Activated CD8-positive, alpha-beta memory T cell treated with anti-CD3 and anti-CD28 coated beads, Interleukin-2, amount 50 U/mL, for 1 hour (primary cell): ENCODE results near the gene PIP4K2A.

Experiments
- DNase-seq: peaks from one replicate; pipeline ENCODE4 v3.0.0-alpha.2; 2020; ENCODE audit errors: extremely low read depth

Gene PIP4K2A

DNA sequence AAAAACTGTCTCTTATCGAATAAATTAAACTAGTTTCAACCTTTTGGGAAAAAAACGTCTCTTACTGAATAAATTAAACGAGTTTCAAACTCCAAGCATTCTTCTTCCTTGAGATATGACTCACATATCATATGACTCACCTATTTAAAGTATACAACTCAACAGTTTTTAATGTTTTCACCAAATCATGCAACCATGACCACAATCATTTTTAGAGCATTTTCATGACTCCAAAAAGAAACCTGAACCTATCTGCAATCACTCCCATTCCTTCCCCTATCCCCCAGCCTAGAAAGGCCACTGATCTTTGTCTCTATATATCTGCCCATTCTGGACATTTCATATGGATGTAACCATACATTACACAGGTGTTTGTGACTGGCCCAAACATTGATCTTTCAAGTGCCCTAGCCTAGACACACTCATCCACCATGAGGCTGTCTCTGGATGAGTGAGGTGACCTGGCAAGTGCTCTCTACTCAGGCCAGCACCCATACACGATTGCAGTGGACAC, 115.3 kb downstream of the PIP4K2A start:
- no peak for DNase-seq

DNA sequence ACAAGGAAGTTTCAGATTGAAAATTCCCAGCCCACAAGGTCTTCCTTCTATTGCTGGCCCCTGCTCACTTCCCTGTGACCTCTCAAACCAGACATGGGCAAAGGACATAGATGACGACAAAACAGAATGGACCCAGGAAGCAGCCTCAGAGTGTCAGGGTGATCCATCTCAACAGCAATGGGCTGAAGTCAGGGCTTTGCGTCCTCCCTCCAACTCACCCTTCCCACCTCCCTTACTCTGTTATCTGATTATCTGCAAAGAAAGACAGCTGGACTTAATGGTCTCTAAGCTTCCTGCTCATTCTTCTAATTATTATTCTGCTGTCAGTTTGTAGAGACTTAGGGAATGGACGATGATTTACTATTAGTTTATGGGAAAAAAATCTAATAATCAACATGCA, 115.9 kb downstream of the PIP4K2A start:
- DNase-seq: no peak

DNA sequence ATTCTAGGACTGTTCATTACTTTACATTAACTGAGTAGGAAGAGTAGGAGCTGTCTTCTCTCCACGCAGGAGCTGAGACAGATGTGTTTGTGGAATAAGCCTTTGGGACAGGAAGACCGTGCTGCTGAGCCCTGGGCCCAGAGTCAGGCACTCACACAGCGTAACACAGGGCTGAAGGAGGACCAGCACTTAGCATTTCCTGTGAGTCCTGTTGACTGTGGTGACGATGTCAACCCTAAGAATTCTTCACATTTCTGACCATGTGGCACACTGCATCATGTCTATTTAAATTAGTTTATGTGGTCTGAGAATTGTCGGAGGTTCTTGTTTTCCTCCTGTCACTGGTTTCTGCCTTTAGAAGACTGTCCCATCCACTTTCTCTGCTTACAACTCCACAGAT, 117.2 kb downstream of the PIP4K2A start:
- no peak for DNase-seq

DNA sequence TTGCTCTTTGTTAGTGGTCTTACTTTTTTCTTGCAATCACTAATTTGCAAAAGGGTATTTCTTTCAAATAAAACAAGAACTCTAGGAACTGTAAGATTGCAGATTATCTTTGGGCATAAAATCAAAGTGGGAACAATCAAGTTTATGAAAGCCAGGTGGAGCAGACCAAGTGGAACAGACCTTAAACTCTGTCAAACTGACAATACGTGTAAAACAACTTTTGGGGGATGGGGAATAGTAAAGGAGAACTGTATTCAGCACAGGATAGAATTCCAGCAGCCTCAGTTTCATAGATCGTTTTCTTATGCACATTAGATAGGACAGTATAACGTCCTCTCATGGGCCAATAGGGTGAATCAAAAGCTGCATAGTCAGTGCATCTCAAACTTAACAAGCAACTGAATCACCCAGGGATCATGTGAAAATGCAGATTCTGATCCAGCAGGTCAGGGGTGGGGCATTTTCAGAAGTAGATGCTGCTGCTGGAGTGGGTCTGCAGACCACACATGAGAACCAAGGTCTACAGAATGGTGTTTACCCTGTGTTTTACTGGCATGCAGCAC, 120.7 kb downstream of the PIP4K2A start:
- DNase-seq: no peak

DNA sequence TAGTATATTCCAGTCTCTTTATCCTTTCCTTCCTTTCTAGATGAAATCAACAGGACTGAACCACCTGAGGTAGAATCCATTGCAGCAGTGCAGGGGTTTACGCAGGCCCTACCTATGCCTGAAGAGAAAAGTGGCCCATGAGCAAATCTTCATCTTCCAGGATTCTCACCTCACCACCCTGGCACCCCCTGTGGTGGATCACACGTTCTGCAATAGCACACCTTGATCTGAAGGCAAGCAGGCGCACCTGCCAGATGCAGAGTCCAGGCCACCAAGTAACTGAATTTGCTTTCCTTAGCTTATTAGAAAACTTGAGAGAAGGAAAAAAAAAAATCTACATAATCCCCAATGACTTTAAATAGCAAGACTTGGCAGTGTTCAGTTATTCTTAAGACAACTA, 121.4 kb downstream of the PIP4K2A start:
- no peak for DNase-seq

DNA sequence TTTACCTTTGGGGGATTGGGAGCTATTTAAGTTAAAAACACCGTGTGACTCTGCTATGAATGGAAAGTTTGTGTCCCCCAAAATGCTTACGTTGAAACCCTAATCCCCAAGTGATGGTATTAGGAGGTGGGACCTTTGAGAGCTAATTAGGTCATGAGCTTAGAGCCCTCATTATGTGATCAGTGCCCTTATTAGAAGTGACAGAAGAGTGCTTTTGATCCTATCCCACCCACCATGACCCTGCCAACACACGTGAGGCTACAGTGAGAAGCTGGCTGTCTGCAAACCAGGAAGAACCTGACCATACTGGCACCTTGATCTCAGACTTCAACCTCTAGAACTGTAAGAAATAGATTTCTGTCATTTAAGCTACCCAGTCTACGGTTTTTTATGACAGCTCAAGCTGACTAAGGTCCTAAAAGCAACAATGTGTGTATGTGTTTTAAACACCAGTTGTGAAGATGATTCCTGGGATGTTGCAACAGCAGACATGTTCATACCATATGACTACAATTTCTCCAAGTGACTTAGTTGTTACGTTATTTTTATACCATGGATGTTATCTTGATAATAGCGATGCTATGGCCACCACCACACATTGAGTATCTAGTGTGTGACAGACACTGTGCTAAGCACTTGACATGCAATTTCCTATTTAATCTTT, 124.4 kb downstream of the PIP4K2A start:
- DNase-seq: no peak

DNA sequence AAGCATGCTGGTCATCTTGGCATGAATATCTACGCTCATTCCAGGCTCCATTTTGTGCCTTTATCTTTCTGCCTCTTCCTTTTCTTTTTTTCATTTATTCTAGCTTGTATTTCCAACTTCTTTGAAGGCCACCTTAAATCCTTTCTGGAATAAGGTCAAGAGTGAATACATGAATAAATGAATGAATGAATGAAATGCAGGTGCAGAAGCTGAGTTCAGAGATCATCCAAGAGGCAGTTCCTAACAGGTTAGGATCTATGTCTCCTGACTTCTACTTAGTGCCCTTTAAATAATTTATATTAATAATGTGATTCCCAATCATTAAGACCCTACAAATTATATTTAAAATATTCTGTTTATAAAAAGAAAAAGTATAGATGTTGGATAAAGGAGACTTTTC, 125.9 kb downstream of the PIP4K2A start:
- no peak for DNase-seq

DNA sequence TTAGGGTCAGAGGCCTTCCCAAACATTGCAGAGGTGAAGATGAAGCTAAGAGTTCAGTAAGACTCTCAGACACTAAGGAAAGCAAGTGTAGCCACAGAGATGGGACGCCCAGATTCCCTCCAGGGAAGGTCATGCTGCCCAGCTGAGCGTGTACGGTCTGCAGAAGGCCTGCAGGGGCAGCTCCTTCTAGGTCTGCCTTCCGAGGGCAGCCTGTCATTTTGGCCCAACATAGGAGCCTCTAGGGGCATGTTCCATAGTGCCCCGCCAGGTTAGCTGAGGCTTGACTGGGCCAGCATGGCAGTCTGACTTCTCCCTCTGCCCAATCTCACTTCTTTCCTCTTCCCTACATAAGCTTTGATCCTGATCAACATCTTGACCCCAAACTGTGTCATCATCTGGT, 130.7 kb downstream of the PIP4K2A start:
- DNase-seq: no peak

DNA sequence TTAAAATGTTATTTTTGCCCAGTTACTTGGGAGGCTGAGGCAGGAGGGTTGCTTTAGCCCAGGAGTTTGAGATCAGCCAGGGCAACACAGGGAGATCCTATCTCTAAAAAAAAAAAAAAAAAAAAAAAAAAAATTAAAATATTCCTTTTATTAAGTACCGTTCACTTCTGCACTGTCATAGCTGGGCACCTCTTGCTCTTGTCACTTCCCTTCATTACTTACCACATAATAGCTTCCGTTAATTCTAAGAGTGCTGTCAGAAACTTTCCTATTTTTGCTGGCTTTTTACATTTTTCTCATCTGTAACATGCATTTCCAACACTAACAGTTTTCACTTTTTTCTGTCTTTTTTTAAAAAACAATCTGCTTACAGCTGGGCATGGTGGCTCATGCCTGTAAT, 132.9 kb downstream of the PIP4K2A start:
- no peak for DNase-seq

DNA sequence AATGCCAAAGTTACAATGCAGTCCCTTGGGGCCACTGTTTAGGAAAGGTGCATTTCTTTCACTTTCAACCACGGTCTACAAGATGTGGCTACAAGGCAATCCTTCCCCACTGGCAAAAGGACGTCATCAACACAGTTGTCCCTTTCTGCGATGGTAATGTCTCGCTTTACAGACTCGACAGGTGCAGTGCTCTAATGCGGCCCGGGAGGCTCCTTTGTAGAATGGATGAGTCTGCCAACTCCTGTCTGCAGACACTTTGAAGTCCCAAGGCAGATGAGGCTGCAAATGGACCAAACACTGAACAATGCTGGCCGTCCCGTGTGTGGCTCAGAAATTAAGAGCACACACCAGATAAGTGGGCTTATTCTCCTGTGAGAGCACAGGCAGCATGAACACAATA, 133.7 kb downstream of the PIP4K2A start:
- no peak for DNase-seq

DNA sequence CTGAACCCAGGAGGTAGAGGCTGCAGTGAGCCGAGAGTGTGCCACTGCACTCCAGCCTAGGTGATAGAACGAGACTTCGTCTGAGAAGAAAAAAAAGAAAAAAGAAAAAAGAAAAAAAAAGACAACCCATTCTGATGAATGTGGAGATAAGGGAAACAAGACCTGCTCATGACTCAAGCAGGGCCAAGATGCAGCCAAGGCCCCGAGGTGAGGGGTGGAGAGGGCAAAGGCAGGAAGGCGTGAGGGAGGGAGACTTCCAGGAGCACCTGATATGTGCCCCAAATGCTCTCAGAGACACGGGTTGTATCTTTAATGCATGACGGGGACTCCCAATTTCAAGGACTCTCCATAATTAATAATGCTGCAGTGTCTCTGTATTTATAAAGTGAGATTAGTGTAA, 134.6 kb downstream of the PIP4K2A start:
- DNase-seq: no peak

DNA sequence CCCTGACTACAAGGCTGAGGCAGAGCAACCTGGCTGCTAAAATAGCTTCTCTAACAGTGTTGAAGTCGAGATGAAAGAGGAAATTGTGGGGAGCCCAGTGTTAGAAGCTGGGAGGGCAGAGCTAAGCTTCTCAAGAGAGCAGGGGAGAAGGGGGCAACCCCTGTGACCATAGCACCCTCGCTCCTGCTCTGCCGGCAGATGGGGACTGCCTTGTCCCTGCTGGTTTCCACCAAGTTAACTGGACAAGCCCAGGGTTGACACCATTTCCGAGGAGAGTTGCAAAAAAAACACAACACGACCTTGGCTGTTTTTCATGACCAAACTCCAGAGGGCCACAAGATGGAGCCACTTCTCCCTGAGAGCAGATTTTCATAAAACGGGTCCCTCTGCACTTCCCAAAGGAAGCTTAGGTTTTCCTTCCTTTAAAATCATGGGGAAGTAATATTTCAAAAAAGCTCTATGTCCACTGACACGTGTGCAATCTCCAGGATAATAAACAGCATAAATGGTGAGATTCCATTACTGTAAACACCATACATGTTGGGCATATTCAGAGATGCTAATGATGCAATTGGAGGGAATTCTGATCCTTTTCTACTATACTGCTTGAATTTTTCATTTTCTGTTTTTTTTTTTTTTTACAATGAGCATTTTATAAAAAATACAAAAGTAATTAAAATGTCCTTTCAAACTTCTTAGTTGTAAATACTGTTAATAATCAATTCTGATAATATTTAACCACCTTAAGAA, 140.4 kb downstream of the PIP4K2A start:
- no peak for DNase-seq

DNA sequence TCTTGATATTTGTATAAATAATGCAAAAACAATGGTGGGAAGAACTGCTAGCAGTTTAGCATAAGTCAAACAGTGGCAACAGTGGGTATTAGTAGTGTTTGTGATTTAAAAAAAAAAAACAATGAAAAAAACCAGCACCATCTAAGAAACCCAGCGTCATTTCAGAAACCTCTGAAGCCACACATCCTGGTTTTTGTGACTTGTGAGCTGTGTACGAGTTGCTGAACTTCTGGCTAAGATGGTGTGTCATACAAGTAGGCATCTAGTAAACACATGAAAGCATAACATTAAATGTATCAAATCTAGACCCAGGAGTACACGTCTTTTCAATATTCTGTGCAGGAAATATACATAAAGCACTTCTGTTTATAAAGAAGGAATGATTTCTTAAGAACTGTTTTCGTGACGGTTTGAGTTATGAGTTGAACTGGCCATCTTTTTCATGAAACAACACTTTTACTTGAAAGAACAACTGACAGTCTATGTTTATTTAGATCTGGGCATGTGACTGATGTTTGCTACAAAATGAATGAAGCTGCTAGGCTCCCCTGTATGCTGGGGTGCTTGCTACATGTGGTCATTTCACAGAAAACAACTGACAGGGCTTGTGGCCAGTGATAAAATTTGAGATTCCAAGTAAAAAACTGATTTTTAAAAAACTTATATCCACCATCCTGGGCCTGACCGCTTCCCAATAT, 143.5 kb downstream of the PIP4K2A start:
- DNase-seq: peak; percentile 8

DNA sequence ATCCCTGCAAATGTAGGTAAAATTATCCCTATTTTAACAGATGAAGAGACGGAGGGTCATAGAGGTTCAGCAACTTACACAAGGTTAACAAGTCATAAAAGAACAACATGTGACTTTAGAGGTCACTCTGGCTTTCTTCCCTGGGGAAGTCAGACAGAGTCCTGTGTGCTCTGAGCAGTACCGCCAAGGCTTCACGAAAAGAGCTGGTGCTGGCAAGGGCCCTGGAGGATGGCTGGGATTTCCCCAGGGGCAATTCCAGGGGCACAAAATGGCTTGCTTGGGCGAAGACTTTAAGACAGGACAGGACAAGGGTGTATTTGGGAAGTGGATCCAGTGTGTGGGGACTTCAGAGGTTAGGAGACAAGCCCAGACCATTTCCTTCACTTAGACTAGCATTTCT, 144.1 kb downstream of the PIP4K2A start:
- DNase-seq: no peak

DNA sequence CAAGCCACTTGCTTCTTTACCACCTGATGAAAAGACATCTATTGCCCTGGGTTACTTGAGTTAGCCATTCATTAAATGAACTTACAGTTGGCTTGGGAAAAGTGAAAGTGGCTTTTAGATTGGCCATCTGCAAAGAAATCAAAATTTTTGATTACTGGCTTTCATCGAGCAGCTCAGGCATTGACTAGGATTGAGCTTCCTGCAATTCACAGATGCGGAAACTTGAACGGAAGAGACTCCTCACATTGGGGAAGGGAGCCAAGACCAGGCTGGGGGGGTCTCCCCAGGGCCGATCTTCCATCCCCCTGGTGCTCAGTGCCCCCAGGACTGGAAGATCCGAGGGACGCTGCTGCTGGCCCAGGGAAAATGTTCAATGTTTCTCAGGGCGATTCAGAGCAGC, 145.4 kb downstream of the PIP4K2A start:
- no peak for DNase-seq

DNA sequence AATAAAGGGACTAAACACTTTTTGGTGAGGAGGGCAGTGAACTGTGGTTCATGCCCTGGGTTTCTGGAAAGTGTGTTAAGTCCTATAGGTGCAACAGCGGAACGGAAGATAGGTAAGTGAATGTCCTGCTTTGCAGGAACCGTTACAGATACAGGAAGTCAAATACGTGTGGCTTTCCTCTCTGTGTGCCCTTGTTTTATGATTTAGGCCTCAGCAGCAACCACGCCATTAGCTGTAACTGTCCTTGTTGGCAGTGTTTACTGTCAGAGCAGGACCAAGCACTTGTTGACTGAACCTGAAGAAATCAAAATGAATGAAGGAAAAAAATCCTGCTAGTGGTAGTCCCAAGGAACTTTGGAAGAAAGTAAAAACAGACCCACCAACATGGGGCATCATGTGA, 150.3 kb downstream of the PIP4K2A start:
- no peak for DNase-seq

DNA sequence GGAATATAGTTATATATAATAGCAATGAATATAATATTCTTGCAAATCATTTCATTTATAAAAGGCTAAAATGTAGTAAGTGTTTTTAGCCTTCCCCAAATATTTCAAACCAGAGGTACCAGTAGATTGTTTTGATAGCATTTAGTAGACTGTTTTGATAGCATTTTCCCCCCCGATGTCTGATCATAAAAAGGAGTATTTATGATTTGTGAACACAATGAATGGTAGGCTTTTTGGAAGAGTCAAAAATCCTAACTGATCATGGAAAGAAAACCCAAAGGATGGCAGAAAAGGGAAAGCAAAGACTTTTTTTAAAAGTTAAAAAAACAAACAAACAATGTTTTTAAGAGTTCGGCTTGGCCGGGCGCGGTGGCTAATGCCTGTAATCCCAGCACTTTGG, 152.5 kb downstream of the PIP4K2A start:
- DNase-seq: no peak

DNA sequence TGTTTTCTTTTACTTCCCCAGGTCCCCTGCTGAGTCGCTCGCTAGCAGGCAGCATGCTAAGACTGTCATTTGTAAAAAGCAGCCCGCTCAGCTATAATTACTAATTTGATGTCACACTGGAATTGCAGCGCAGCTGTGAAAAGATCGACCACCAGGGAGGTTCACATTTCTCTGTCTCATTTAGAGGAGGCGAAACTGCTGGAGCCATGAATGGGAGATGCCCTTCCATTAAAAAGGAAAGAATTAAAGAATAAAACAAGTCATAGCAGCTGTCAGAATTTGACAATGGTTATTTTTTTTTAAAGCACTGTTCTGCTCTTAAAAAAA, 153.5 kb downstream of the PIP4K2A start:
- DNase-seq: no peak

DNA sequence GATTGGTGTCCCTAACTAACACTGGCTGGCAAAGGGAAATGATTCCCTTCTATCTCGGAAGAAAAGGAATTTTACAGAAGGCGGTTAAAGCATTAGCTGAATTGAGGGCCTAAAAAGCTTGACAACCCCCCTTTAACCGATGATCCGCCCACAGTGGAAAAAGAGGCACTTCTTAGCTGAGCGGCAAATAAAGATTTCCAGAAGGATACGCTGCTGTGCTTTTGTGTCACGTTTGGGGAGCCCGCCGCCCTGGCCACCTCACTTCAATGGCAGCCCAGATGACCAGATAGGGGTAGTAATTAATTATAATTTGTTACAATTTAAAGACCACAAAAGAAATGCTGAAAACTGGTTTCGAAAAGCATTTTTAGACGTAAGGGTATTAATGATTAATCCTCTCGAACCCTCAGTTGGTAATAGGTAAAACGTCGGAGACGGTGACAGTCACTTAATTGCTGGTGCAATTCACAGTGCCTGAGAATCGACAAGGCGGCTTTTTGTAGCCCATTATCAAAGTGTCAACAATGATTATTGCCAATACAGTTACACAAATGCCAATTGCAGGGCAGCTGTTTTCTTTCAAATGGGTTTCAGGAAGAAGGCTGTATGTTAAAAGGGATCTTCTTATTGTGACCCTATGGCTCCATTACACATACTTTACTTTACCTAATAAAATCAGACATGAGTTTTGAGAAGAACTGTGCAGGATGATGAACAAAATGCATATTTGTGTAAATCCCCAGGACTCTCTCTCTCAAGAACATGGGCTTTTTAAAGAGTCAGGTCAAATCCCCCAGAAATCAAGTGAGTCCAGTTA, 154.1 kb downstream of the PIP4K2A start:
- no peak for DNase-seq

DNA sequence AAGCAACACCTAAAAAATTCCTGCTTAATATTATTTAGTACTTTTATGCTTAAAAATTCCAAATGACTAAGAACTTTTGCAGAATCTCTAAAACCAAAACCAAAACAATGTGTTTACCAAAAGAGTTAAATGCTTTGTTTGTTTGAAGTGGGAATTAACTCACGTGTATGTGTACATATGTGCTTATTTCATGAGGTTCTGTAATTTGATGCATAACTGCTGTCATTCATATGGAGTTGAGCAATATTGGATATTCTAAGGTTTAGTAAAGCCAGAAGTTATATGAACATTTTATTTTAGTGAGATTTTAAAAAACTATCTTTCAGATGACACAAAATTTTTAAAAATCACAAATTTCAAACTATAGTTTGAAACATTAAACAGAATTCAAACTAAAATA, 157.1 kb downstream of the PIP4K2A start:
- no peak for DNase-seq

DNA sequence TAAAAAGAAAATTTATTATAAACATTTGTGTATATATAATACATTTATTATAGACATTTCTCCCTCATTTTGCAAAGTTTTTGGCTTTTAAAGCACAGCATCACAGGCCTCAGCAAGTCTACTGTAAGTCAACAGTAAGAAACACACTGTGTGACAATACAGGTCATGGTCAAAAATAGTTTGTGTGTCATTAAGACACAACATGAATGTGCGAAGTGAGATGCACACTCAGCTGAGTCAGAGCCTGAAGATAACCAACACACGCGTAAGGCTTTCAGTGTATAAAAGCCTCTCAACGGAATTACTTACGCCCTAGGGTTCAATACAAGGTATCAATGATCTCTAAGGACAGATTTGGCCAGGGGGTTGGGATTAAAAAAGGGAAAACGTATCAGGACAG, 157.6 kb downstream of the PIP4K2A start:
- DNase-seq: no peak
